Esophagus muscularis mucosa (tissue), 4 donors: ENCODE data around the gene SCRG1. TPM values are rescaled to one million over a fixed set of nuclear protein-coding genes. Genes with fewer than 3 reads are reported as not detected.

Experiments used
- DNase-seq: peaks from one replicate; pipeline ENCODE4 v3.0.0-alpha.2; 2017; ENCODE audit errors: extremely low spot score
- H3K27ac ChIP-seq, 4 donors: fragments of 200-600 bp; sonication (generic); replicated peaks in 1 of 4; 1 replicate in 3 of 4; 2 replicates in 1 of 4; pipeline ENCODE4 v1.5.1; 2016 to 2019; ENCODE audit warnings: mild to moderate bottlenecking in 1 of 4
- H3K27me3 ChIP-seq, 4 donors: fragments of 200-600 bp; sonication (generic); one replicate each; pipeline versions ENCODE4 v1.5.1 to v1.6.0; 2016 to 2019
- H3K36me3 ChIP-seq, 4 donors: fragments of 200-600 bp; sonication (generic); one replicate each; pipeline ENCODE4 v1.5.1; 2016 to 2019
- H3K4me1 ChIP-seq, 4 donors: fragments of 200-600 bp; sonication (generic); one replicate each; pipeline ENCODE4 v1.5.1; 2016 to 2019
- H3K4me3 ChIP-seq, 4 donors: fragments of 200-600 bp; sonication (generic); 1 replicate in 2 of 4; 2 replicates in 2 of 4; pipeline ENCODE4 v1.5.1; 2016 to 2019; ENCODE audit warnings: mild to moderate bottlenecking in 4 of 4, moderate library complexity in 1 of 4
- H3K9me3 ChIP-seq, 4 donors: fragments of 200-600 bp; sonication (generic); 1 replicate in 3 of 4; 2 replicates in 1 of 4; pipeline ENCODE4 v1.5.1; 2016 to 2019
- EP300 ChIP-seq: sonication (generic); formaldehyde crosslinking; IDR thresholded peaks from one replicate; pipeline ENCODE4 v1.6.1; 2017; ENCODE audit warnings: antibody characterized with exemption
- POLR2A ChIP-seq: fragments of 450-650 bp; IDR thresholded peaks from one replicate; pipeline ENCODE4 v1.6.1; 2017; ENCODE audit warnings: antibody characterized with exemption, moderate library complexity, mild to moderate bottlenecking, low read depth
- POLR2AphosphoS5 ChIP-seq, 2 donors: sonication (generic); formaldehyde crosslinking; IDR thresholded peaks; one replicate each; pipeline ENCODE4 v1.6.1; 2017; ENCODE audit warnings: antibody characterized with exemption in 2 of 2
- WGBS: methylation state at CpG from one replicate; pipeline ENCODE4 v1.1.5; 2018; 5-methylcytosine and 5-hydroxymethylcytosine counted together
- intact Hi-C: fragments of 100-400 bp; cut with DNase I; formaldehyde crosslinking; loops from one replicate; pipeline ENCODE4 v1.15.1; 2023
- total RNA-seq, 4 donors: library from RNA; depleted of rRNA; stranded (reverse); fragments of >200 nt; gene quantifications; one replicate each; pipeline versions ENCODE4 v1.1.0 to v1.2.1, GENCODE V29; 2016
- TF ChIP-seq, protein P1 (sequence below), 3 experiments: fragments of 200-600 bp in 2 of 3; fragments of 450-650 bp in 1 of 3; sonication (generic) in 2 of 3; IDR thresholded peaks; one replicate each; pipeline ENCODE4 v1.5.1; 2017 to 2019; ENCODE audit warnings: antibody characterized with exemption in 3 of 3, mild to moderate bottlenecking in 2 of 3, moderate library complexity in 1 of 3

SCRG1 gene
- total RNA-seq, 4 donors from 2014 or later, result 2.3 to 3.0 (median 2.7) TPM

DNA sequence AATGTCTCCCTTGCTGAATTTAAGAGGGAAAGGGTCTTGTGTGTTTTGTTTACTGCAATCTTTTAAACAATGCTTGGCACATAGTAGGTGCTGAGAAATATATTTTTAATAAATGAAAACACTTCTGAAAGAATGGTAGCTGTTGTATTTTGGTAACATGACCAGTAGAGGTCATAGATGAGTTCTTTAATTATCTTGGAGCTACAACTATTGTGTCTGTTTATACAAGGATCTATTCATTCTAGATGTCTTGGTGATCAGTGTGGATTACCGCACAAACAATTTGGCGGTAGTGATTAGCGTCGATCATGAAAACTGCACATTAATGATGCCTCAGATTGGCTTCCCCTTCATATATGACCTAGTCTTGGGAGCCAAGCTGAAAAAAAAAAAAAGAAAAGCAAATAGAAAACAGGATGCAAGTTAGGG, 21.4 kb upstream of the SCRG1 start:
- Histone ChIP-seq H3K4me1 (peaks cover 4 to 25% (median 17%) of the 10 kb centered on the region in 4 donors), H3K4me3 (no peak overlapping the region), H3K36me3 (peaks cover 0 to 15% (median 3%) of the 10 kb centered on the region in 4 donors), H3K9me3 (no peaks in the 10 kb centered on the region), H3K27me3 (no peaks in the 10 kb centered on the region), H3K27ac (no peak overlapping the region)
- WGBS, result 36% methylated on average over 4 of the region's 4 CpGs
- intact Hi-C loops, result loop anchor here (2.0 kb wide), 1 partner anchor 74 kb away; no protein-coding TSS in a partner anchor
- DNase-seq, result no peak
- TF ChIP-seq POLR2A, result no peak
- no peak for TF ChIP-seq EP300
- TF ChIP-seq POLR2AphosphoS5 (IDR thresholded peaks at IDR 0.05), result no peak
- TF ChIP-seq, protein P1, sequence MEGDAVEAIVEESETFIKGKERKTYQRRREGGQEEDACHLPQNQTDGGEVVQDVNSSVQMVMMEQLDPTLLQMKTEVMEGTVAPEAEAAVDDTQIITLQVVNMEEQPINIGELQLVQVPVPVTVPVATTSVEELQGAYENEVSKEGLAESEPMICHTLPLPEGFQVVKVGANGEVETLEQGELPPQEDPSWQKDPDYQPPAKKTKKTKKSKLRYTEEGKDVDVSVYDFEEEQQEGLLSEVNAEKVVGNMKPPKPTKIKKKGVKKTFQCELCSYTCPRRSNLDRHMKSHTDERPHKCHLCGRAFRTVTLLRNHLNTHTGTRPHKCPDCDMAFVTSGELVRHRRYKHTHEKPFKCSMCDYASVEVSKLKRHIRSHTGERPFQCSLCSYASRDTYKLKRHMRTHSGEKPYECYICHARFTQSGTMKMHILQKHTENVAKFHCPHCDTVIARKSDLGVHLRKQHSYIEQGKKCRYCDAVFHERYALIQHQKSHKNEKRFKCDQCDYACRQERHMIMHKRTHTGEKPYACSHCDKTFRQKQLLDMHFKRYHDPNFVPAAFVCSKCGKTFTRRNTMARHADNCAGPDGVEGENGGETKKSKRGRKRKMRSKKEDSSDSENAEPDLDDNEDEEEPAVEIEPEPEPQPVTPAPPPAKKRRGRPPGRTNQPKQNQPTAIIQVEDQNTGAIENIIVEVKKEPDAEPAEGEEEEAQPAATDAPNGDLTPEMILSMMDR (IDR thresholded peaks at IDR 0.05), result peak; percentile 54 to 59 (median 55)

DNA sequence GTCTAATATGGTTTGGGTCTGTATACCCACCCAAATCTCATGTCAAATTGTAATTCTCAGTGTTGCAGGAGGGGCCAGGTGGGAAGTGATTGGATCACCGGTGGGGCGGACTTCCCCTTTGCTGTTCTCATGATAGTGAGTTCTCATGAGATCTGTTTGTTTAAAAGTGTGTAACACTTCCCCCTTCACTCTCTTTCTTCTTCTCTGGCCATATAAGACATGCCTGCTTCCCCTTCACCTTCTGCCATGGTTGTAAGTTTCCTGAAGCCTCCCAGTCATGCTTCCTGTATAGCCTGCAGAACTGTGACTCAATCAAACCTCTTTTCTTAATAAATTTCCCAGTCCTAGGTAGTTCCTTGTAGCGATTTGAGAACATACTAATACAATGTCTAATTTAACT, 19.7 kb upstream of the SCRG1 start:
- WGBS, result 76% methylated on average over 3 of the region's 3 CpGs
- intact Hi-C loops, result loop anchor here (5.0 to 10.0 kb wide), 3 partner anchors 86 to 739 kb away; partner anchors contain the start of gene HMGB2
- Histone ChIP-seq H3K4me1 (peaks cover 0 to 15% (median 7%) of the 10 kb centered on the region in 4 donors), H3K36me3 (peaks cover 0 to 15% (median 3%) of the 10 kb centered on the region in 4 donors), H3K4me3 (no peak overlapping the region), H3K27me3 (no peaks in the 10 kb centered on the region), H3K27ac (no peak overlapping the region), H3K9me3 (no peaks in the 10 kb centered on the region)
- DNase-seq, result no peak
- TF ChIP-seq, protein P1 (IDR thresholded peaks at IDR 0.05), result no peak
- TF ChIP-seq EP300, result no peak
- no peak for TF ChIP-seq POLR2AphosphoS5 (IDR thresholded peaks at IDR 0.05)
- no peak for TF ChIP-seq POLR2A

DNA sequence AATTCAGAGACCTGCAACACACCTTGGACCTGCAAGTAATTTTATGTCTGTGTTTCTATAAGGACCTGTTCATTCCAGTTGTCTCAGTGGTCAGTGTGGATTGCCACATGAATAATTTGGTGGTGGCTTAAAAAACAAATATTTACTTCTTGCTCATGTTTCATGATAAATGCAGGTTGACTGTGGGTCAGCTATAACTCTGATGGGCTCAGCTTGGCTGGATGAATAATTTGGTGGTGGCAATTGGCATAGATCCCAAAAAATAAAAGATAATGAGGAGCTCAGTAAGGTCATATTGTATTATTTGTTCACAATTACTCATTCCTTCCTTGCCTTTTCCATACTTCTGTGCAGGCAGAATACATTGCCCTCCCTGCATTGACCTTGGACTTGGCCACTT, 18.9 kb upstream of the SCRG1 start:
- H3K4me3 ChIP-seq, result no peak overlapping the region
- TF ChIP-seq, protein P1 (IDR thresholded peaks at IDR 0.05), result no peak
- TF ChIP-seq POLR2AphosphoS5 (IDR thresholded peaks at IDR 0.05) (no peak), EP300 (no peak), POLR2A (no peak)
- H3K27ac ChIP-seq, result no peak overlapping the region
- DNase-seq, result no peak
- H3K27me3 ChIP-seq, result no peaks in the 10 kb centered on the region
- intact Hi-C loops, result loop anchor here (2.0 to 10.0 kb wide), 4 partner anchors 86 to 739 kb away; partner anchors contain the start of gene HMGB2
- H3K36me3 ChIP-seq, result peaks cover 0 to 19% (median 3%) of the 10 kb centered on the region in 4 donors
- H3K9me3 ChIP-seq, result no peaks in the 10 kb centered on the region
- peaks cover 0 to 23% (median 12%) of the 10 kb centered on the region in 4 donors for H3K4me1 ChIP-seq

DNA sequence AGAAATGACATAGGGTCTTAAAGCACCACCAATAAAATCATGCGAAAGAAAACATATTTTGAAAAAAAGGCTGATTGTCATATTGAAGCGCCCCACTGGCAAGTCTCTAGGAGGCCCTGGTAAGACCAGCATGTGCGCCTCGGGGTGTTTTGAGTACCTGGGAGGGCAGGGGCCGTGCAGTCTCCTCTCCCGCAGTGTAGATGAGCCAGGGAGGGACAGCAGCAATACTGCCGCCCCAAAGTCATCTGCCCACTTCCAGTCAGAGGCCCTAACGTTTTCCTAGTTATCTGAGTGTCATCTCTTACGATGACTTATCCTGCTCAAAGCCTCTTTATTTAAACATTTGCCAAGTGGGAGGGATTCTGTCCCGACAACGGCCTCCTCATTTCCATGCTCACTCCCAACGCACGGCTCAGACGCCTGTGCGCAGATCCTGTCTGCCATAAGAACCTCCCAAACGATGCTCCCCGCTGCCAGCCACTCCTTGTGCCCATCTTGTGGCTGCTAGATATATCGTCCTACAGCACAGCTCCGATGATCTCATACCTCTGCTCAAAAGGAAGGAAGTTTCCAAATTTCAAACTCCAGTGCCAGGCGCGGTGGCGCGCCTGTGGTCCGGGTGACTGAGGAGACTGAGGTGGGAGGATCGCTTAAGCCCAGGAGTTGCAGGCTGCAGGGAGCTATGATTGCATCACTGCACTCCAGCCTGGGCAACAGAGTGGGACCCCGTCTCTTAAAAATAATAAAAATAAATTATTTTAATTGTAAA, 17.2 kb upstream of the SCRG1 start:
- peak overlapping the region; percentile 1 to 60 (median 29) for H3K27ac ChIP-seq
- 85% methylated on average over 25 of the region's 26 CpGs for WGBS
- no peaks in the 10 kb centered on the region for H3K9me3 ChIP-seq
- TF ChIP-seq EP300 (no peak), POLR2AphosphoS5 (IDR thresholded peaks at IDR 0.05) (peak; percentile 4 to 51)
- TF ChIP-seq, protein P1 (IDR thresholded peaks at IDR 0.05), result peak in 1 of 3 experiments; percentile 5
- no peak overlapping the region for H3K4me3 ChIP-seq
- intact Hi-C loops, result loop anchor here (2.0 to 10.0 kb wide), 4 partner anchors 84 to 741 kb away; partner anchors contain the start of gene HMGB2
- H3K4me1 ChIP-seq, result peaks cover 0 to 26% (median 20%) of the 10 kb centered on the region in 4 donors
- H3K36me3 ChIP-seq, result peaks cover 0 to 29% (median 3%) of the 10 kb centered on the region in 4 donors
- no peak for DNase-seq
- H3K27me3 ChIP-seq, result no peaks in the 10 kb centered on the region
